Measurements from ENCODE around the gene RHOJ.
A peak's percentile ranks its signal among the peaks of the same experiment; 100 is the strongest.
"Not testable (repeated sequence)": the region's sequence is repeated elsewhere in the genome, so short reads cannot be mapped to it uniquely, and the experiment has no call there.

RHOJ gene

GRCh38 chr14:63269561-63270225 is 65.5 kb downstream of the RHOJ start:
- no peak for DNase-seq

GRCh38 chr14:63273129-63273528 is 68.9 kb downstream of the RHOJ start:
- DNase-seq: no peak

- peak; percentile 4 for DNase-seq
Observed at GRCh38 chr14:63273717-63274655, 69.7 kb downstream of the RHOJ start.

GRCh38 chr14:63275611-63276010 is 71.4 kb downstream of the RHOJ start:
- DNase-seq: no peak

- DNase-seq: no peak
Observed at GRCh38 chr14:63276016-63276415, 71.8 kb downstream of the RHOJ start.

GRCh38 chr14:63276492-63277342 is 72.5 kb downstream of the RHOJ start:
- DNase-seq: peak; percentile 61

- DNase-seq: no peak
Observed at GRCh38 chr14:63277591-63278183, 73.4 kb downstream of the RHOJ start.

- not testable (repeated sequence) for DNase-seq
Observed at GRCh38 chr14:63279933-63280332, 75.7 kb downstream of the RHOJ start.

GRCh38 chr14:63282997-63283883 is 79.0 kb downstream of the RHOJ start:
- DNase-seq: no peak

- DNase-seq: no peak
Observed at GRCh38 chr14:63283884-63284248, 79.6 kb downstream of the RHOJ start.

GRCh38 chr14:63286071-63286470 is 81.8 kb downstream of the RHOJ start:
- no peak for DNase-seq

GRCh38 chr14:63287666-63288483 is 83.6 kb downstream of the RHOJ start:
- DNase-seq: peak; percentile 38

GRCh38 chr14:63288853-63289252 is 84.6 kb downstream of the RHOJ start:
- no peak for DNase-seq

GRCh38 chr14:63290741-63291430 is 86.6 kb downstream of the RHOJ start:
- DNase-seq: no peak

- no peak for DNase-seq
Observed at GRCh38 chr14:63292805-63293204, 88.6 kb downstream of the RHOJ start.

GRCh38 chr14:63295231-63295685 is 91.0 kb downstream of the RHOJ start:
- DNase-seq: no peak

- DNase-seq: peak; percentile 7
Observed at GRCh38 chr14:63296060-63296563, 91.9 kb downstream of the RHOJ start.

GRCh38 chr14:63297372-63298063 is 93.3 kb downstream of the RHOJ start:
- no peak for DNase-seq

All from fibroblast of skin of scalp (primary cell).